ENCODE measurements around the gene AHCTF1.
A peak's percentile ranks its signal among the peaks of the same experiment; 100 is the strongest.

The AHCTF1 gene

DNA sequence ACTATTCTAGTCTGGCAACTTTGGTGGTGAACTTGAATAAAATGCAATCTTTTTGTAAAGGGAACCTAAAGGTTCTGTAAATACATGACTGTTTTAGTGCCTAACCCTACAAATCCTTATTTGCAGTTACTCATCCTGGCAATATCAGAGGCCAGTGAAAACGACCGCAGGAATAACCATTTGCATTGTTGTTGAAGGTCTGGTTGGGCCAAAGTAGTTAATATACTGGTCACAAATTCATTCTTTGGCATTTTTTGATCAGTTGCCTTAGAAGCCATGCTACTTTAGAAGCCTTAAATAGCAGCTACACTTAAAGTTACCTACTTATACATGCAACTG, 93.7 kb downstream of the AHCTF1 start:
- no peak overlapping the region for H3K4me3 ChIP-seq (ENCODE audit: low read length)
- peak; percentile 31 for DNase-seq (ENCODE audit: low read depth)
- TF ChIP-seq, protein P1, sequence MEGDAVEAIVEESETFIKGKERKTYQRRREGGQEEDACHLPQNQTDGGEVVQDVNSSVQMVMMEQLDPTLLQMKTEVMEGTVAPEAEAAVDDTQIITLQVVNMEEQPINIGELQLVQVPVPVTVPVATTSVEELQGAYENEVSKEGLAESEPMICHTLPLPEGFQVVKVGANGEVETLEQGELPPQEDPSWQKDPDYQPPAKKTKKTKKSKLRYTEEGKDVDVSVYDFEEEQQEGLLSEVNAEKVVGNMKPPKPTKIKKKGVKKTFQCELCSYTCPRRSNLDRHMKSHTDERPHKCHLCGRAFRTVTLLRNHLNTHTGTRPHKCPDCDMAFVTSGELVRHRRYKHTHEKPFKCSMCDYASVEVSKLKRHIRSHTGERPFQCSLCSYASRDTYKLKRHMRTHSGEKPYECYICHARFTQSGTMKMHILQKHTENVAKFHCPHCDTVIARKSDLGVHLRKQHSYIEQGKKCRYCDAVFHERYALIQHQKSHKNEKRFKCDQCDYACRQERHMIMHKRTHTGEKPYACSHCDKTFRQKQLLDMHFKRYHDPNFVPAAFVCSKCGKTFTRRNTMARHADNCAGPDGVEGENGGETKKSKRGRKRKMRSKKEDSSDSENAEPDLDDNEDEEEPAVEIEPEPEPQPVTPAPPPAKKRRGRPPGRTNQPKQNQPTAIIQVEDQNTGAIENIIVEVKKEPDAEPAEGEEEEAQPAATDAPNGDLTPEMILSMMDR (IDR thresholded peaks at IDR 0.05; ENCODE audit: insufficient read depth, low read depth, low read length, missing control alignments) = no peak

DNA sequence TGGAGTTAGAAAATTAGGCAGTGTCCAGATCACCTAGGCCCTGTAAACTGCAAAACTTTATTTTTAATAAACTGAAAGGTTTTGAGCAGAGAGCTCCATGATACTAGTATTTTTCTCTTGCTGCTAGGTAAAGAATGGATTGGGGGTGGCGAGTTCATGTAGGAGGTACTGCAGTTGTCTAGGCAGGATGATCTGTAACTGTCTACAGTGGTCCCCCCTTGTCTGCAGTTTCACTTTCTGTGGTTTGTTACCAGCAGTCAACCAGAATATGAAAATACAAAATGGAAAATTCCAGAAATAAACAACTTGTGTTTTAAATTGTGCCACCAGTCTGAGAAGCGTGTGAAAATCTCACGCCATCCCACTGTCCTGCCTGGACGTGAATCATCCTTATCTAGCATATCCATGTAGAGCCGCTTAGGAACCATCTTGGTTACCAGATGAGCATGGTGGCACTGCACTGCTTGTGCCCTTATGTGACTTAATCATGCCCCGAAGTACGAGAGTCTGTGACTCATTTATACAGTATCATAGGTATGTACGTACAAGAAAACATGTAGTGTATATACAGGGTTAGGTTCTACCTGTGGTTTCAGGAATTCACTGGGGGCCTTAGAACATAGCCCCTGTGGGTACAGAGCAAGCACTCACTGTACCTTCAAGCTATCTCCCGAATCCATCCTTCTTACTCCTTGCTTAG, 94.2 kb downstream of the AHCTF1 start:
- no peak overlapping the region for H3K4me3 ChIP-seq (ENCODE audit: low read length)
- peak; percentile 62 for DNase-seq (ENCODE audit: low read depth)
- TF ChIP-seq, protein P1 (IDR thresholded peaks at IDR 0.05; ENCODE audit: insufficient read depth, low read depth, low read length, missing control alignments) = no peak

DNA sequence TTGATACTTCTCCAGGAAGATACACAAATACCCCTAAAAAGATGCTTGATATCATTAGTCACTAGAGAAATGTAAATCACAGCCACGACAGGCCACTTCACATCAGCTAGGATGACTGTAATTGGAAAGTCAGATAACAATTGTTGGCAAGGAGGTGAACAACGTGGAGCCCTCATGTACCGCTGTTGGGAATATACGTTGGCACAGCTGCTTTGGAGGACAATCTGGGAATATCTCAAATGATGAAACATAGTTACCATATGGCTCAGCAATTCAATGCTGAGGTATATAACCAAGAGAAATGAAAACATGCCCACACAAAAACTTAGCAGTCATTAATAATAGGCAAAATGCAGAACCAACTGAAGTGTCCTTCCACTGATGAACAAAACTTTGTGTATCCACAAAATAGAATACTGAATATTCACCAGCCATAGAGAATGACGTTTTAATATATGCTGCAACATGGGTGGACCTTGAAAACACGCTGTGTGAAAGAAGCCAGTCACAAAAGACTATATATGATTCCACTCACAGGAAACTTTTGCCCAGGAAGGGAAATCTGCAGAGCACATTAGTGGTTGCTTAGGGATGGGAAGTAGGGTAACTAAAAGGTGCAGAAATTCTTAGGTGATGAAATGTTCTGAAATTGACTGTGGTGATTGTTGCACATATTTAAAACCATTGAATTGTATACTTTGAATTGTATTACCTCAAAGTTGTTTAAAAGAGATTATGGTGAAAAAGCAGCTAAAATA, 95.4 kb downstream of the AHCTF1 start:
- TF ChIP-seq, protein P1 (IDR thresholded peaks at IDR 0.05; ENCODE audit: insufficient read depth, low read depth, low read length, missing control alignments) = no peak
- peak; percentile 14 for DNase-seq (ENCODE audit: low read depth)

DNA sequence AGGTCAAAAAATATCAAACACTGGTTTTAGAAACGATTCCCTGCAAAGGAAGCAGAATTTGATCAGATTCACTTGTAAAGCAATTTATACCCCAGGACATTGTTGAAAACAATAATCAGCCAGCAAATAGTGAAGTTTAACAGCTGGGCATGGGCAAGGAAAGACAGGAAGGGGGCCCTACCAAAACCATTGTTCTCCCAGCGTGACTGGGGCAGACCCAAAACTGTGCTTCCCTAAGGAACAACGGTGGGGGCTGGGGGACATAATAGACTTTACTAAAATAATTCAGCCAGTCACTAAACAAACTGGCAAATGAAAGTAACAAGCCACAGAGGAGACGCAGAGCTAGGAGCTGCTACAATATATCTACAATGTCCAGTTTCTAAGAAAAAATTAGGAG, 100.2 kb downstream of the AHCTF1 start:
- no peak for DNase-seq (ENCODE audit: low read depth)
- no peak overlapping the region for H3K4me3 ChIP-seq (ENCODE audit: low read length)
- TF ChIP-seq, protein P1 (IDR thresholded peaks at IDR 0.05; ENCODE audit: insufficient read depth, low read depth, low read length, missing control alignments) = no peak

More for the DNA sequence above, 95.4 kb downstream of the AHCTF1 start:
- H3K4me3 ChIP-seq (ENCODE audit: low read length) = no peak overlapping the region

DNA sequence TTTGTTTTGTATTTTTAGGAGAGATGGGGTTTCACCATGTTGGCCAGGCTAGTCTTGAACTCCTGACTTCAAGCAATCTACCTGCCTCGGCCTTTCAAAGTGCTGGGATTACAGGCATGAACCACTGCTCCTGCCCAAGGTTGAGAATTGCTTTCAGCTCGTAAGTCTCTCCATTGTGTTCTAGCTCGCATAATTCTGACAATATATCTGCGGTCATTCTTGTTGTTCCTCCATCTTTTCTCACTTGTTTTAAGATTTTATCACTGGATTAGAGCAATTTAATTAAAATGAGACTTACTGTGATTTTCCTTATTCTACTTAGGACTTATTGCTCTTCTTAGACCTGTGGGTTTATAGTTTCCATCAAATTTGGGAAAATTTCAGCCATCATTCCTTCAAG, 102.9 kb downstream of the AHCTF1 start:
- DNase-seq (ENCODE audit: low read depth) = no peak
- H3K4me3 ChIP-seq (ENCODE audit: low read length) = no peak overlapping the region

DNA sequence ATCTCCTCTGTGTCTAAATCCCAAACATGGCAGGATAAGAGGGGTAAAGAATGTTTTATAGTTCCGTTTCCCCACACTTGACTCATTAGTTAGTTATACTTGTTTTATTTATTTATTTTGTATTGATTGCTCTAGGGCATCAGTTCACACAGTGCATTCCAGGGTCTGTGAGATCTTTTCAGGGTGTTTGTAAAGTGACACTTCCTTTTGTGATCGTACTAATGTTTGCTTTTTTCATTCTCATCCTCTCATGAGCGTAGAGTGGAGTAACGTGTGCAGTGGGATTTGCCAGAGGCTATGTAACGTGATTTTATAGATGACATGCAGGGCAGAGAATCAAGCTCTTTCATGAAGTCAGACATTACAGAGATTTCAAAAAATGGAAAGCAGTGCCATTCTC, 104.4 kb downstream of the AHCTF1 start:
- no peak overlapping the region for H3K4me3 ChIP-seq (ENCODE audit: low read length)
- peak; percentile 36 for DNase-seq (ENCODE audit: low read depth)

More for the DNA sequence above, 102.9 kb downstream of the AHCTF1 start:
- TF ChIP-seq, protein P1 (IDR thresholded peaks at IDR 0.05; ENCODE audit: insufficient read depth, low read depth, low read length, missing control alignments) = no peak

More for the DNA sequence above, 104.4 kb downstream of the AHCTF1 start:
- TF ChIP-seq, protein P1 (IDR thresholded peaks at IDR 0.05; ENCODE audit: insufficient read depth, low read depth, low read length, missing control alignments) = no peak
